SU-DHL-6 (cell line): ENCODE results near the gene CPZ.

Experiments
- EZH2phosphoT487 ChIP-seq: fragments of 200-600 bp; sonication (generic), shearing (Covaris generic); conservative IDR thresholded peaks from 2 replicates; pipeline ENCODE4 v1.6.1; 2018; ENCODE audit warnings: mild to moderate bottlenecking, antibody characterized with exemption, low read length, moderate library complexity, mixed read lengths
- TF ChIP-seq, protein P1 (sequence below): fragments of 200-600 bp; sonication (generic); IDR thresholded peaks from one replicate; pipeline ENCODE4 v1.5.1; 2017; ENCODE audit warnings: antibody characterized with exemption, mild to moderate bottlenecking, low read length, moderate library complexity; ENCODE audit not compliant: insufficient read depth, poor library complexity, severe bottlenecking

DNA sequence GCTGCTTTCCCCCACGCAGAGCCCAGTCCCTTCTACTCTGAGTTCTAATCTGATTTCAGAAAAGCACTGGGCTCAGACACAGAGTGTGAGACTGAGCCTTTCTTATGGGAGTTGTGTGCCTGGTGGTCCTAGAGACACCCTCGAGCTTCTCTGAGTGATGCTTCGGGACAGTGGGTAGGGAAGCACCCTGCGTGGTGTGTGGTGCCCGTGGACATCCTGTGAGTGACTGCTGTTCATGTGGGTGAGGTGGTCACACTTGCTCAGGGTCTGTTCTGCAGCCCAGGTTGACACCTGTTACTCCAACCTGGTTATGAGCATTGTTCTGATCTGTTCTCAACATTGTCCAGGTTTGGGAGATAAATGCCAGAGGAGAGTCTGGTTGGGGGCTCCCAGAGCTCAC, 6.3 kb upstream of the CPZ start:
- TF ChIP-seq EZH2phosphoT487, result no peak
- TF ChIP-seq, protein P1, sequence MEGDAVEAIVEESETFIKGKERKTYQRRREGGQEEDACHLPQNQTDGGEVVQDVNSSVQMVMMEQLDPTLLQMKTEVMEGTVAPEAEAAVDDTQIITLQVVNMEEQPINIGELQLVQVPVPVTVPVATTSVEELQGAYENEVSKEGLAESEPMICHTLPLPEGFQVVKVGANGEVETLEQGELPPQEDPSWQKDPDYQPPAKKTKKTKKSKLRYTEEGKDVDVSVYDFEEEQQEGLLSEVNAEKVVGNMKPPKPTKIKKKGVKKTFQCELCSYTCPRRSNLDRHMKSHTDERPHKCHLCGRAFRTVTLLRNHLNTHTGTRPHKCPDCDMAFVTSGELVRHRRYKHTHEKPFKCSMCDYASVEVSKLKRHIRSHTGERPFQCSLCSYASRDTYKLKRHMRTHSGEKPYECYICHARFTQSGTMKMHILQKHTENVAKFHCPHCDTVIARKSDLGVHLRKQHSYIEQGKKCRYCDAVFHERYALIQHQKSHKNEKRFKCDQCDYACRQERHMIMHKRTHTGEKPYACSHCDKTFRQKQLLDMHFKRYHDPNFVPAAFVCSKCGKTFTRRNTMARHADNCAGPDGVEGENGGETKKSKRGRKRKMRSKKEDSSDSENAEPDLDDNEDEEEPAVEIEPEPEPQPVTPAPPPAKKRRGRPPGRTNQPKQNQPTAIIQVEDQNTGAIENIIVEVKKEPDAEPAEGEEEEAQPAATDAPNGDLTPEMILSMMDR, result no peak
